Neural cell (in vitro differentiated cells): ENCODE measurements around the gene SLC26A9.

ENCODE experiments used
- EP300 ChIP-seq: fragments of 450-650 bp; conservative IDR thresholded peaks from 2 replicates; pipeline ENCODE4 v1.6.1; 2014; ENCODE audit warnings: antibody characterized with exemption, mild to moderate bottlenecking, moderate library complexity; ENCODE audit not compliant: poor library complexity, severe bottlenecking
- EZH2 ChIP-seq: fragments of 200-600, 300-800 bp; shearing (Covaris generic), sonication (generic); IDR thresholded peaks from 2 replicates; pipeline ENCODE4 v1.6.1; 2014; ENCODE audit warnings: antibody characterized with exemption, low read length, borderline replicate concordance, mild to moderate bottlenecking; ENCODE audit not compliant: insufficient read depth, poor library complexity, severe bottlenecking
- POLR2AphosphoS5 ChIP-seq: IDR thresholded peaks from 2 replicates; pipeline ENCODE4 v1.6.1; 2012
- REST ChIP-seq: IDR thresholded peaks from 2 replicates; pipeline ENCODE4 v1.6.1; 2012; ENCODE audit warnings: borderline replicate concordance
- SMC3 ChIP-seq: fragments of 450-650 bp; conservative IDR thresholded peaks from 2 replicates; pipeline ENCODE4 v1.6.1; 2014; ENCODE audit warnings: antibody characterized with exemption, mild to moderate bottlenecking, moderate library complexity; ENCODE audit not compliant: poor library complexity
- TAF1 ChIP-seq: IDR thresholded peaks from 2 replicates; pipeline ENCODE4 v1.6.1; 2012; ENCODE audit warnings: low read depth
- TF ChIP-seq, protein P1 (sequence below): fragments of 450-650 bp; IDR thresholded peaks from 2 replicates; pipeline ENCODE4 v1.5.1; 2014; ENCODE audit warnings: antibody characterized with exemption, mild to moderate bottlenecking, moderate library complexity; ENCODE audit not compliant: poor library complexity, severe bottlenecking

- TF ChIP-seq REST = no peak
- TF ChIP-seq, protein P1, sequence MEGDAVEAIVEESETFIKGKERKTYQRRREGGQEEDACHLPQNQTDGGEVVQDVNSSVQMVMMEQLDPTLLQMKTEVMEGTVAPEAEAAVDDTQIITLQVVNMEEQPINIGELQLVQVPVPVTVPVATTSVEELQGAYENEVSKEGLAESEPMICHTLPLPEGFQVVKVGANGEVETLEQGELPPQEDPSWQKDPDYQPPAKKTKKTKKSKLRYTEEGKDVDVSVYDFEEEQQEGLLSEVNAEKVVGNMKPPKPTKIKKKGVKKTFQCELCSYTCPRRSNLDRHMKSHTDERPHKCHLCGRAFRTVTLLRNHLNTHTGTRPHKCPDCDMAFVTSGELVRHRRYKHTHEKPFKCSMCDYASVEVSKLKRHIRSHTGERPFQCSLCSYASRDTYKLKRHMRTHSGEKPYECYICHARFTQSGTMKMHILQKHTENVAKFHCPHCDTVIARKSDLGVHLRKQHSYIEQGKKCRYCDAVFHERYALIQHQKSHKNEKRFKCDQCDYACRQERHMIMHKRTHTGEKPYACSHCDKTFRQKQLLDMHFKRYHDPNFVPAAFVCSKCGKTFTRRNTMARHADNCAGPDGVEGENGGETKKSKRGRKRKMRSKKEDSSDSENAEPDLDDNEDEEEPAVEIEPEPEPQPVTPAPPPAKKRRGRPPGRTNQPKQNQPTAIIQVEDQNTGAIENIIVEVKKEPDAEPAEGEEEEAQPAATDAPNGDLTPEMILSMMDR = no peak
- TF ChIP-seq EZH2 = no peak
- no peak for TF ChIP-seq TAF1
- no peak for TF ChIP-seq SMC3
- TF ChIP-seq POLR2AphosphoS5 = no peak
- TF ChIP-seq EP300 = no peak
Observed at GRCh38 chr1:205922806-205923205, 20.4 kb downstream of the SLC26A9 start.
